ENCODE data around the gene C20orf96.

- peak; percentile 22 to 33 for TF ChIP-seq POLR2A (IDR thresholded peaks at IDR 0.05)
- TF ChIP-seq, protein P1, sequence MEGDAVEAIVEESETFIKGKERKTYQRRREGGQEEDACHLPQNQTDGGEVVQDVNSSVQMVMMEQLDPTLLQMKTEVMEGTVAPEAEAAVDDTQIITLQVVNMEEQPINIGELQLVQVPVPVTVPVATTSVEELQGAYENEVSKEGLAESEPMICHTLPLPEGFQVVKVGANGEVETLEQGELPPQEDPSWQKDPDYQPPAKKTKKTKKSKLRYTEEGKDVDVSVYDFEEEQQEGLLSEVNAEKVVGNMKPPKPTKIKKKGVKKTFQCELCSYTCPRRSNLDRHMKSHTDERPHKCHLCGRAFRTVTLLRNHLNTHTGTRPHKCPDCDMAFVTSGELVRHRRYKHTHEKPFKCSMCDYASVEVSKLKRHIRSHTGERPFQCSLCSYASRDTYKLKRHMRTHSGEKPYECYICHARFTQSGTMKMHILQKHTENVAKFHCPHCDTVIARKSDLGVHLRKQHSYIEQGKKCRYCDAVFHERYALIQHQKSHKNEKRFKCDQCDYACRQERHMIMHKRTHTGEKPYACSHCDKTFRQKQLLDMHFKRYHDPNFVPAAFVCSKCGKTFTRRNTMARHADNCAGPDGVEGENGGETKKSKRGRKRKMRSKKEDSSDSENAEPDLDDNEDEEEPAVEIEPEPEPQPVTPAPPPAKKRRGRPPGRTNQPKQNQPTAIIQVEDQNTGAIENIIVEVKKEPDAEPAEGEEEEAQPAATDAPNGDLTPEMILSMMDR (IDR thresholded peaks at IDR 0.05), result no peak
These were observed 36.9 kb upstream of the C20orf96 start for GRCh38 chr20:327186-328026.

All from uterus (tissue), 2 donors.